Measurements from ENCODE around the gene P4HB. TPM values are rescaled to one million over a fixed set of nuclear protein-coding genes. Genes with fewer than 3 reads are reported as not detected.

Gene P4HB
- 2,196 and 3,205 TPM in 2 replicates for total RNA-seq

DNA sequence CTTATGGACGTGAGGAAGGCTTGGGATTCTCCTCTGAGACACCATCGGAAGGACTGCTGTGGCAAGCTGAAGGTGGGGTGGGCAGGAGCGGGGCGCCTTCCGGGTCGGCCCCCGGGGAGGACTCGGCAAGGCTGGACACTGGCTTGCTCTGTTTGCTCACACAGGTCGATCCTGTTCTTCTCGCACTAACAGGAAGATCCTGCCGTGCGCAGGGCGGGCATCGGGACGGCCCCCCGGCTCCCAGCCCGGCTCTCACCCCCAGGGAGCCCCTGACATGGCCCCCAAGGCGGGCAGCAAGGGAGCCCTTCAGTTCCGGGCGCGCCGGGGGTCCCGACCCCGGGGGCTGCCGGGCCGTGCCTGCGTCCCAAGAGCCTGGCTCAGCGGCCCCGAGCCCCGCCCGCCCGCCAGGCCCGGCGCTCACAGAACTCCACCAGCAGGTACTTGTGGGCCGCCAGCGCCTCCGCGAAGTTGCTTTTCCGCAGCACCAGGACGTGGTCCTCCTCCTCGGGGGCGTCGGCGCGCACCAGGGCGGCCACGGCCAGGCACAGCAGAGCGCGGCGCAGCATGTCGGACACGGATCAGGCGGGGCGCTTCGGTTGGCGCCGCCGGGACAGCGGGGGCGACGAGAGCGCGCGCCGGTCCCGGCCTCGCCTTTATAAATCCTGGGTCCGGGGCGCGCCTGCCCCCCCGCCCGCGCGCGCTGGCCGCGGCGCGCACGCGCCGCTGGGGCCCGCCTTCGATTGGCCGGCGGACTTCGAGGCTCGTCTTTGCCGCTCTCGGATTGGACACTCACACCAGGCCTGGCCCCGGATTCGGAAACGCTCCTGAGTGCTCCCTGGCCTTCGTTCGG is at the start of gene P4HB:
Gene P4HB, minus strand, starts transcription at position 630 of the 850 bp plus-strand sequence. Its CDS starts 64 bp downstream, at position 566.

DNA sequence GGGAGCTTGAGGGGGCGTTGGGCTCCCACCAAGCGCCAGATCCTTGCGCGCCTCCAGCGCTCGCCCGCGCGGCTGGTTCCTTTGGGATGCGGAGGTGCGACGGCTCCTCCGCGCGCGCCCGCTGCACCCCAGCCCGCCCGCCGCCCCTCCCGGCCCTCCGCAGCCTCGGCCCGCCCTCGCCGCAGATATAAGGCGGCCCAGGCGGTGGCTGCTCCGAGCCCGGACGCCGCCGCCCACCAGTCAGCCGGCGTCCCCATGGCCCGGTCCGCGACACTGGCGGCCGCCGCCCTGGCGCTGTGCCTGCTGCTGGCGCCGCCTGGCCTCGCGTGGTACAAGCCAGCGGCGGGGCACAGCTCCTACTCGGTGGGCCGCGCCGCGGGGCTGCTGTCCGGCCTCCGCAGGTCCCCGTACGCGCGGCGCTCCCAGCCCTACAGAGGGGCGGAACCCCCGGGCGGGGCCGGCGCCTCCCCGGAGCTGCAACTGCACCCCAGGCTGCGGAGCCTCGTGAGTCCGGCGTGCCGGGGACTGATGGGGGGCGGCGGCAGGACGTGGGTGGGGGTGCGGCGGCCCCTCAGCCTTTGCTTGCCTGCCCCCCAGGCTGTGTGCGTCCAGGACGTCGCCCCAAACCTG is 41.8 kb upstream of the P4HB start, which contains the start of gene NPB:
Gene NPB, plus strand, starts transcription at position 216 of the 630 bp plus-strand sequence. Its CDS starts 40 bp downstream, at position 256.

DNA sequence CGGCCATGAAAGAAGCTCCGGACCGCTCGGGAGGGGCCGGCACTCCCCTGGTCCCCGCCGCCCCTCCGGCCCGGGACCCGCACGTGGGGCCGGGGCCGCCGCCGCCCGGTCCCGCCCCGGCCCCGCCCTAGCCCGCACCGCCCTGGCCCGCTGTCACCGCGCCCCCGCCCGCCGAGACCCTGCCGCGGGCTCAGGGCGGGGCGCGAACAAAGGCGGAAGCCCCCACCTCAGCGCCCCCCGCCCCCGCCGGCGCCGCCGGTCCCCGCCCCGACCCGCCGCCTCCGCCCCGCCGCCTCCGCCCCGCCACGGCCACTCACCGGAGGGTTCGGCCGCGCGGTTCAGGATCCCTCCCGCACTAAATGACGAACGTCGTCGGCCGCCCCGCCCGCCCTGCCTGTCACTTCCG is 10.6 kb upstream of the P4HB start, which contains the start of gene ARHGDIA:
Gene ARHGDIA, minus strand, starts transcription at position 357 of the 406 bp plus-strand sequence. CDS start 1,407 bp downstream, outside the sequence.

DNA sequence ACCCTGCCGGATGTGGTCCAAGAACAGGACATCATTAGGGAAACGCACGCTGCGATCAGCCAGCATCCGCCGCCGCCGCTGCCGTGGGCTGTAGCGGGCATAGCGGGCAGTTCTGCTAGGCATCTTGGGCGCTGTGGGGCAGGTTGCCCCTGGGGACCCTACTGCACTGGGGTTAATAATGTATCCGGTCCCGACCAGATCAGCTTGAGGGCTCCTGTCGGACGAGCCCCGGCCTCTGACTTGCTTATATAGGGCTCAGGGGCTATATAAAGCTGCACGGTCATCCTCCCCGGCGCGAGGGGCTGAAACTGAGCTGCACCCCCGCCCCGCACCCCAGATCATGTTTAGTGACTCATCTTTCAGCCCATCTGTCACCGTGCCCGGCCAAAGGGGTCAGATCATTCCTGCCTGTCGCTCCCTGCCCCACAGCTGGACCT is 25.5 kb downstream of the P4HB start, which contains the start of gene PPP1R27:
Gene PPP1R27, minus strand, starts transcription at position 220 of the 437 bp plus-strand sequence. Its CDS starts 97 bp downstream, at position 123.

DNA sequence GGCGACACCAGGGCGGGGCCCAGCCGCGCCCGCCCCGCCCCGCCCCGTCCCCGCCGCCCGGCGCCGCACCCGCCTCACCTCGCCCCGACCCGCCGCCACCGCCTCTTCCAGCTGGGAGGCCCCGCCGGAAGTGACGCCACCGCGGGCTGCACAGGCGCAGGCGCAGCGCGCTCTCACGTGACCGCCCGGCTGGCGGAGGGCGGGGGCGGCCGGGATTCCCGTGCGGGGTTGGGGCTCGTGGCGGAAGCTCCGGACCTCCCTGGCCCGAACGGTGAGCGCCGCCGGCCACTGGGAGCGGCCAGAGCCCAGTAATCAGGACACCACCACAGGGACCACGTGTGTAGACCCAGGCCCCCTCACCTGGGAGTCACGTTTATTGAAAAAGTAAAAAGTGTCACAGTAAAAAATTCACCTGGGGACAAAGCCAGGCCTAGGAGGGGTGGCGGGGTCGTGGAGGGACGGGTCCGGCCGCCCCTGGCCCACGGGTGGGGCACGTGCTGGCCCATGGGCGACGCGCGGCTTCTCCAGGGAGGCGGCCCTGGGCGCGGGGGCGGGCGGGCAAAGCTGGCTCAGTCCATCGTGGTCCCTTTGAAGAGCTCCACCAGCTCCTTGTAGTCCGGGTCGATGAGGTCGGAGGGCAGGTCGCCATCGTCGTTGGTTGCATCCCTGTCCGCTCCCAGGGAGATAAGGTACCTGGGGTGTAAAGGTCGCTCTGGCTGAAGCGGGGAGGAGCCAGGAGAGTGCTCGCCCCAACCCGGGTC is 27.0 kb downstream of the P4HB start, which contains the start of gene MCRIP1:
Gene MCRIP1, minus strand, starts transcription at position 132 of the 761 bp plus-strand sequence. CDS start 8,785 bp downstream, outside the sequence.

DNA sequence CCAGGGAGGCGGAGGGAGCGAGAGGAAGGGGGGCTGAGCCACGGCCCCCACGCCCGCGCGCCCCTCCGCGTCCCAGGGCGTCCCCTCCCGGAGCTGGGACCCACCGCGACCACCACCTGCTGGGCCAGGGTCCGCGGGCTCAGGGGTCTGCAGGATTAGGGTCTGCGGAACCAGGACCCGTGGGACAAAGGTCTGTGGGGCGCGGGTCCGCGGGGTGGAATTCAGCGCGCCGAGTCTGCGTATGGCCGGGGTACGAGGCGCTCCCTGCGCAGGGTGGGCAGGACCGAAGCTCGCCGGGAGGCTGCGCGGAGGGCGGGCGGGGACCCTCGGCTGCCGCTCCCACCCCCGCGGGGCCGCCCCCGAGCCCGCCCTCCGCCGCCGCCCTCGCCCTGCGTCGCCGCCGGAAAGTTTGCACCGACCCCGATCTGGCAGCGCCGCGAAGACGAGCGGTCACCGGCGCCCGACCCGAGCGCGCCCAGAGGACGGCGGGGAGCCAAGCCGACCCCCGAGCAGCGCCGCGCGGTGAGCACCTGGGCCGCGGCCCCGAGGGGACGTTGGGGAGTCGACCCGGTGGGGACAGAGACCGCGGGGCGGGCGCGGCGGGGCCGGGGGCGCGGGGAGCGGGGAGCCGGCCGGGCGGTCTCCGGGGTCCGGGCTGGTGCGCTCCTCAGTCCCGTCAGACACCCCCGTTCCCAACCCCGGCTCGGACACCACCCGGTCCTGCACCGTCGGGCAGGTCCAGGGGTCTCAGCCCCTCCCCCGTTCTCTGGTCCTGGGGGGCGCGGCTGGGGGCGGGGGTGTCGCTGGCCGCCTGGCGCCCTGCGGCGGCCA is 56.4 kb downstream of the P4HB start, which contains the start of gene GCGR:
Gene GCGR, plus strand, starts transcription at position 423 of the 831 bp plus-strand sequence. CDS start 4,869 bp downstream, outside the sequence.

Other genes with a start within 250 kb of the P4HB start
- 33.5 and 42.5 TPM in 2 replicates for gene NPLOC4, start 223.4 kb downstream of the P4HB start, total RNA-seq
- gene TSPAN10, start 223.3 kb downstream of the P4HB start, total RNA-seq = 0.75 and 1.1 TPM in 2 replicates
- gene PDE6G, start 204.0 kb downstream of the P4HB start, total RNA-seq = 0.98 TPM in 1 of 2 replicates, not detected in the other
- gene OXLD1, start 193.9 kb downstream of the P4HB start, total RNA-seq = 33.4 and 34.4 TPM in 2 replicates
- gene CCDC137, start 193.8 kb downstream of the P4HB start, total RNA-seq = 6.7 and 7.5 TPM in 2 replicates
- gene ARL16, start 176.7 kb downstream of the P4HB start, total RNA-seq = 23.2 and 26.5 TPM in 2 replicates
- 62.0 and 64.1 TPM in 2 replicates for gene HGS, start 176.5 kb downstream of the P4HB start, total RNA-seq
- gene MRPL12, start 157.2 kb downstream of the P4HB start, total RNA-seq = 52.2 and 52.5 TPM in 2 replicates
- 4.2 and 5.9 TPM in 2 replicates for gene SLC25A10, start 148.3 kb downstream of the P4HB start, total RNA-seq
- not detected in 2 replicates for gene GCGR, start 56.4 kb downstream of the P4HB start, total RNA-seq
- gene MCRIP1, start 27.2 kb downstream of the P4HB start, total RNA-seq = 82.7 and 89.0 TPM in 2 replicates
- not detected in 2 replicates for gene PPP1R27, start 25.5 kb downstream of the P4HB start, total RNA-seq
- gene ARHGDIA, start 10.8 kb upstream of the P4HB start, total RNA-seq = 156 and 187 TPM in 2 replicates
- gene ALYREF, start 31.1 kb upstream of the P4HB start, total RNA-seq = 50.2 and 68.7 TPM in 2 replicates
- gene ANAPC11, start 31.2 kb upstream of the P4HB start, total RNA-seq = 130 and 178 TPM in 2 replicates
- gene NPB, start 41.7 kb upstream of the P4HB start, total RNA-seq = 0.62 and 1.8 TPM in 2 replicates
- gene PCYT2, start 50.9 kb upstream of the P4HB start, total RNA-seq = 25.5 and 40.9 TPM in 2 replicates
- 7.7 and 8.5 TPM in 2 replicates for gene SIRT7, start 57.6 kb upstream of the P4HB start, total RNA-seq
- gene MAFG, start 67.2 kb upstream of the P4HB start, total RNA-seq = 15.5 and 17.4 TPM in 2 replicates
- gene PYCR1, start 76.8 kb upstream of the P4HB start, total RNA-seq = 64.2 and 76.1 TPM in 2 replicates
- not detected in 2 replicates for gene MYADML2, start 86.7 kb upstream of the P4HB start, total RNA-seq
- gene NOTUM, start 100.7 kb upstream of the P4HB start, total RNA-seq = 0.68 TPM in 1 of 2 replicates, not detected in the other
- gene ASPSCR1, start 117.1 kb upstream of the P4HB start, total RNA-seq = 13.0 and 17.5 TPM in 2 replicates
- gene CENPX, start 162.3 kb upstream of the P4HB start, total RNA-seq = 36.2 and 42.7 TPM in 2 replicates
- 11.6 and 13.3 TPM in 2 replicates for gene LRRC45, start 162.8 kb upstream of the P4HB start, total RNA-seq
- gene RAC3, start 171.1 kb upstream of the P4HB start, total RNA-seq = 16.2 and 19.9 TPM in 2 replicates
- 70.6 and 80.2 TPM in 2 replicates for gene DCXR, start 177.2 kb upstream of the P4HB start, total RNA-seq
- gene RFNG, start 191.3 kb upstream of the P4HB start, total RNA-seq = 31.4 and 39.7 TPM in 2 replicates
- 72.1 and 78.6 TPM in 2 replicates for gene GPS1, start 191.4 kb upstream of the P4HB start, total RNA-seq
- gene DUS1L, start 205.3 kb upstream of the P4HB start, total RNA-seq = 40.1 and 50.9 TPM in 2 replicates
- 100 and 104 TPM in 2 replicates for gene FASN, start 237.7 kb upstream of the P4HB start, total RNA-seq